HG03045 (cell line): ENCODE results near the gene SMARCB1.

ENCODE experiments used
- ATAC-seq: cut with Tn5 transposase; IDR thresholded peaks from one replicate; pipeline ENCODE4 v1.9.1; 2021; ENCODE audit warnings: mild to moderate bottlenecking, moderate library complexity; ENCODE audit not compliant: unreplicated experiment

The SMARCB1 gene

GRCh38 chr22:23801238-23801821 is 14.6 kb downstream of the SMARCB1 start:
- ATAC-seq: no peak

GRCh38 chr22:23801886-23802377 is 15.2 kb downstream of the SMARCB1 start:
- no peak for ATAC-seq

GRCh38 chr22:23803001-23803819 is 16.4 kb downstream of the SMARCB1 start:
- no peak for ATAC-seq

- no peak for ATAC-seq
Observed at GRCh38 chr22:23804781-23805291, 18.1 kb downstream of the SMARCB1 start.

GRCh38 chr22:23806837-23807236 is 20.1 kb downstream of the SMARCB1 start:
- no peak for ATAC-seq

DNA sequence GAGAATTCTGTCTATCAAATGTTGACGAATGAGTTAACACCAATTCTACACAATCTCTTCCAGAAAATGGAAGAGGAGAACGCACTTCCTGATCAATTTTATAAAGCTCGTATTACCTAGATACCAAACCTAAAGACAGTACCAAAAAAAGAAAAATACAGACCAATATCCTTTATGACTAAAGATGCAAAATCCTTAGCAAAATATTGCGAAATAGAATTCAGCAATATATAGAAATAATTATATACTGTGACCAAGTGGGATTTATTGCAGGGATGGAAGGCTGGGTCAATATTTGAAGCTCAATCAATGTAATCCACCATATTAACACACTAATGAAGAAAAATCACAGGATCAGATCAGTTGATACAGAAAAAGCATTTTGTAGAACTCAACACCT is 25.6 kb downstream of the SMARCB1 start:
- ATAC-seq: no peak

DNA sequence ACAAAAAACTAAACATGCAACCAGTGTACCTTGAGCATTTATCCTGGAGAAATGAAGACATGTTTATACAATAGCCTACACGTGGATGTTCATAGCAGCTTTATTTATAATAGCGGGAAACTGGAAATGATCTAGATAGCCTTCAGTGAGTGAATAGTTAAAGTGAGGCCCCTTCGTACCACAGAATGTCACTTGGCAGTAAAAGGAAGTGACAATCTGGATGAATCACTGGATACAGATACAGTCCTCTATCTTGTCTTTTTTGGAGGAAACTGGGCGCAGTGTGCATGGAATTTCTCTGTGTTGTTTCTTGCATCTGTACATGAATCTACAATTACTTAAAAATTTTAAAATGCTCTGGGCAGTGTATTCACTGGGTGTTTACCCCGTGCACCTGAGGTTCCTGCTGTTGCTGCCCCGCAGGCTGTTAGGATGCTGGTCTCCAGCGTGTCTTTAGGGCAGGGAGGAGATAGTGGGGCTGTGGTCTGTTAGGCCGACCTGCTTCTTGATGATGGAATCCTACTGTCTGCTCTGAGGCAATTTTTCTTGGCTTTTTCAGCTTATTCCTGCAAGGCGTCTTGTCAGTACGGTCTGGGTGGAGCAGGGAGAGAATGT is 28.9 kb downstream of the SMARCB1 start:
- ATAC-seq: no peak

DNA sequence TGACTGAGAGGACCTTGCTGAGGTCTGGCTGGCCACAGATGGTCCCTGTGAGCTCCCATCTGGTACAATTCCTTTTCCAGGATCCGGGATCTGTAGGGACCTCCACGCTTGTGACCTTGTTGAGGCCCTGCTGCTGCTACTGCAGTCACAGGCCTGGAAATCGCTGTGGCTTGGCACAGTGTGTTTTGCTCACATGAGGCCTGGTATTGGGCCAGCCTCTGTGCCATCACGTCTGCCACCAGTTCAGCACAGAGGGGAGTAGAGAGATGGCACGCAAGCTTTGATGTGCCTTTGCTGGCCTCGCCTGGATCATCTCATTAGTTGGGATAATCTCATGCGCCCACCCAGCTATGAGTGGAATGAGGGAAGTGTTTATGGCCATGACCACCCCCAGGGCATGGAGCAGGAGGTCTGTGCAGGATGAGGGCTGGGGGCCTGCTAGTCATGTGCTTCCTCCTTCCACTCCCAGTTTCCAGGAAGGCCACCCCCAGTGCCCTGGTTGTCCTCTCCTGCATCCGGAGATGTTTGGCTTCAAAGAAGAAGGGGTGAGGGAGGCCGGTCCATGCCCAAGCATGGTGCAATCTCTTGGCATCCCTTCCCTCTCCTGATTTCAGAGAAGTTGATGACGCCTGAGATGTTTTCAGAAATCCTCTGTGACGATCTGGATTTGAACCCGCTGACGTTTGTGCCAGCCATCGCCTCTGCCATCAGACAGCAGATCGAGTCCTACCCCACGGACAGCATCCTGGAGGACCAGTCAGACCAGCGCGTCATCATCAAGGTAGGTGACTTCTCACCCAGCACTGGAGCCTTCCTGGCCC is 29.6 kb downstream of the SMARCB1 start:
- no peak for ATAC-seq

GRCh38 chr22:23817146-23817545 is 30.4 kb downstream of the SMARCB1 start:
- no peak for ATAC-seq

- ATAC-seq: no peak
Observed at GRCh38 chr22:23818541-23818940, 31.8 kb downstream of the SMARCB1 start.

DNA sequence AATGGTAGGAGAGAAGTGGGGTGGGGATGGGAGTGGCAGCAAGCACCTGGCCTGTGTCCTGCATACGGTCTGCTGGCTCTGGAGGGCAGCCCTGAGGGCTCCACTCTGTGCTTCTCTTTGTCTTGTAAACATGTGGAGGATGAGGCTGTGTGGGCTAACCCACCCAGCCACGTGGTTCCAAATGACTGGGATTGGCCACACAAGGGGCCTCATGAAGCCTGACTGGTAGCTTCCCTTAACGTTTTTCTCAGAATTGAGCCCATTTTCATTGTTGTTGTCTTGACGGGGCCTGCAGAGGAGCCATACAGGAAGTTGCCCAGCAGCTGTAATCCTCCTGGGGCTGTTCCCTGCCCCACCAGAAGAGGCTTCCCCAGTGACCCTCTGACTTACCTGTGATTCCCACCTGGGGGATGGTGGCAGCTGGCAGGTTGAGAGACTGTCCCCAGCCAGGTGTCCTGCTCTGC is 34.0 kb downstream of the SMARCB1 start:
- no peak for ATAC-seq

GRCh38 chr22:23822101-23822671 is 35.4 kb downstream of the SMARCB1 start:
- no peak for ATAC-seq

DNA sequence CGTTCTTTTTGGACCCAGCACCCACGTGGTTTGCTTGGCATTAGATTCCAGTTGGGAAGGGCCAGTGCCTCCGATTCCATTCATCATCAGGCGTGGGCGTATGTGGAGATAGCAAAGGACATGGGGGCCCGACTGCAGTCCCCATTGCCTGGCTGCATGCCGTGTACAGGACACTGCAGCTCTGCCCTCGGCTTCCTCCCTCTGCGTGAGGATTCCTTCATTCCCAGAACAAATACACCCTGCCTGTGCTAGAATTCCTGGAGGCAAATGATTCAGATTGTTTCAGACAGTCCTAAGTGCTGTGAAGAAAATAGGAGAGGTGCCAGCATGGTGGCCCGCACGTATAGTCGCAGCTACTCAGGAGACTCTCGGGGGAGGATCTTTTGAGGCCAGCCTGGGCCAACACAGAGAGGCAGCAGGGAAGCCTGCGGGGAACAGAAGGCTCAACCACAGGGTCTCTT is 36.6 kb downstream of the SMARCB1 start:
- ATAC-seq: no peak

- no peak for ATAC-seq
Observed at GRCh38 chr22:23824476-23825245, 37.9 kb downstream of the SMARCB1 start.

GRCh38 chr22:23825246-23825905 is 38.6 kb downstream of the SMARCB1 start:
- ATAC-seq: no peak

DNA sequence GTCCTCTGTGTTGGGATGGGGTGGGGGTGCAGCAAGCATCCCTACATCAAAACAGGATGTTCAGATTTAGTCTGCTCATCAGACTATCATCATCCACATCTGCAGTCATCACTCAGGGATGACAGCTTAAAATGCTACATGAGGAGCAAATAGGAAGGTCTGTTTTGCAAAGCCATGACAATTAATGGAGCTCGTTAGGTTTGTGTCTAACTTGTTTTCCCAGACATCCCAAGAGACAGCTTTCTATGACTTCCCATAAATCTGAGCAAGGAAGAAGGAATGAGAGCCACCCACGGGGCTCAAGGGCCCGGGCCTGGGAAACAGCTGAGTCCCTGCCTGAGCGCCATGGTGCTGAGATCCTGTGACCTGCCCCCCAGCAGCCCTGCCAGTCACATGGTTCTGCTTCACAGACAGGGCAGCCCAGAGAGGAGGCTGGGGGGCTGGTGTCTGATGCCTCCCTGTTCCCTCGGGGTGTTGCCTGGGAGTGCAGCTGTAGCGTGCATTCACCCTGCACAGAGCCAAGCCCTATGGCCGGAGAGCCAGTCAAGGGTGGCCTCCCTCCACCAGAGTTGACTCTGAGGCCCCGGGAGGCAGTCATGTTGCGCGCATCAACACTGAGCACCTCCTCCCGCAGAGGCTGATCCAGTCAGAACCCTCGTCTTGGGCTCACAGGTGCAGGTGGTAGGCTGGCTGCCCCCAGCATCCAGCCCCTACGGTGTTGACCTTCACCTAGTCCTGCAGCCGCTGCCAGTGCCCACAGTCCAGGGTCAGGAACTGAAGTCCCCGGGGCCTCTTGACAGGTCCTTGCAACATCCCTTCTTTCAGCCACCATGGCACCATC is 40.0 kb downstream of the SMARCB1 start:
- ATAC-seq: no peak

GRCh38 chr22:23827351-23827995 is 40.7 kb downstream of the SMARCB1 start:
- no peak for ATAC-seq
